GM18520 (cell line): ENCODE data around the gene ZDHHC16.
"Not testable (repeated sequence)": the region's sequence is repeated elsewhere in the genome, so short reads cannot be mapped to it uniquely, and the experiment has no call there.

Source experiments
- ATAC-seq: cut with Tn5 transposase; IDR thresholded peaks from one replicate; pipeline ENCODE4 v1.9.1; 2021; ENCODE audit not compliant: unreplicated experiment

The ZDHHC16 gene

GRCh38 chr10:97475936-97476594, 30.1 kb downstream of the ZDHHC16 start:
- ATAC-seq: no peak

DNA sequence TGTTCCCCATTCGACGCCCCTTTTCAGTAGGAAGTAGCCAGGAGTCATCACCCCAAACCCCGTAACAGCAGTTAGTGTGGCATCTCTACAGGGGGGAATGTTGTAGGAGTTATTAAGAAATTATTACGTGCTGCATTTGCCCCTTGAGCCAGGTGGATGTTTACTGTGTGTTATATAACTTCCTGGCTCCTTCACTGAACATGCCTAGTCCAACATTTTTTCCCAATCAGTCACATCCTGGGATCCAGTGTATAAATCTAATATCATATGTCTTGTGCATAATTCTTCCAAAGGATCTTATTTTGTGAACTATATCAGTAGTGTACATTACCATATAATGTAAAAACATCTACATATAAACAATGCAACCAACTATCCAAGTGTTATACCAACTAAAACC, 33.4 kb downstream of the ZDHHC16 start:
- ATAC-seq: not testable (repeated sequence)

DNA sequence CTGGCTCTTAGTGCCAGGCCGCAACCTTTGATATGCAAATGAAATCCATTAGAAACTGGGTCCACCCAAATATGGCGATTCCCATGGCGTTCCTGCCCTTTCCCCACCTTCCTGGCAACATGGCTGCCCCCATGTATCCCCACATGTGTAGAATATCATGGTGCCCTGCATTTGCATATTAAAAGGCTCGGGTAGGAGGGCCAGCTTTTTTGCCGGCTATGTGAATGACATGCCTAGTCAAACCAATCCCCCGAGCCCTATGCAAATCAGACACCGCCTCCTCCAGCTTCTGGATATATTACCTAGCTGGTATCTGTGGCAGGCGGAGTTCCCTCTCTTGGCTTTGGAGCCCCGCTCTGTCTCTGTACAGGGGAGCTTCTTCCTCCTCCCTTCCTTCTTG, 34.0 kb downstream of the ZDHHC16 start:
- ATAC-seq: no peak

GRCh38 chr10:97481071-97481470, 35.1 kb downstream of the ZDHHC16 start:
- no peak for ATAC-seq

DNA sequence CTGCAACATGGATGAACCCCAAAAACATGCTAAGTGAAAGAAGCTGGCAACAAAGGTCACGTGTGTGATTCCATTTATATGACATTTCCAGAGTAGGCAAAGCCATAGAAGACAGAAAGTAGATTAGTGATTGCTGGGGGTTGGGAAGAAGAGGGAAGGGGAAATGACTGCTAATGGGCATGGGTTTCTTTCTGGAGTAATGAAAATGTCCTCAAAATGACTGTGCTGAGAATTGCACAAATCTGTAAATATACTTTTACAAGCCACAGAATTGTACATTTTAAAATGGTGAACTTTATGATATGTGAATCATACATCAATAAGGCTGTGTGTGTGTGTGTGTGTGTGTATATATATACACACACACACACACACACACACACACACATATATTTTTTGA, 36.4 kb downstream of the ZDHHC16 start:
- no peak for ATAC-seq

DNA sequence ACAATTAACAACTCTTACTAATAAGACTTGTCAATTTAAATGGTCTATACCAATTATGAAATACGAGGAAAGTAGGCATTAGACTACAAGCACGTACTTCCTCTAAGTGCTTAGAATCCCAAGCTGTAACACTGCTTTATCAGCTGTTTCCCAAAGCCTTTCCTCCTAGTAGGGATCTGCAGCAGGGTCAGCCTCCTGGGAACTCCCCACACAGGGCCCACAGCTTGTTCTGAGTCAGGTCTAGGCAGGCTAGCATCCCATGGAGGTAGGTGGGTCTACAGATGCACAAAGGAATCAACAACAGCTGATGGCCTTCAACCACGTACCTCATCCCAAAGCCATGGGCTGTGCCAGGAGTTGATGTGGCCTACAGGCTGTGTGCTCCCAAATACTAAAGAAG, 37.5 kb downstream of the ZDHHC16 start:
- ATAC-seq: no peak

- no peak for ATAC-seq
Observed at GRCh38 chr10:97483921-97484320, 37.9 kb downstream of the ZDHHC16 start.

GRCh38 chr10:97485647-97486281, 39.8 kb downstream of the ZDHHC16 start:
- ATAC-seq: no peak

DNA sequence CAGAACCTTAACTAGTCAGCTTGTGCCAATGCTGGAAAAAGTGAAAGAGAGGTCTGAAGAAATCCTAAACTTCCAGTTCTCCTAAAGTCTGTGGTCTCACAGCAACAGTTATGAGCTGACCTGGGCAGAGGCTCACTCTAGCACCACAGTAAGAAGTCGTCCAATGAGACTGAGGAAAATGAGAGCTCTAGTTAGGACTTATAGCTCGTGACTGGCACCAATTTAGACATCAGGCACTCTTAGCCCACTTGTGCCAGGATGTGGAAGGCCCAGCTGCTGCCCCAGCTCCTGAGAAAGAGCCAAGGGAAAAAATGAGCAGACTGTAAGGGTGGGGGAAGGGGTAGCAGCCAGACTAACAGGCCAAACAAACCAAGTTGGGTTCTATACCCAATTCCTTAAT, 44.6 kb downstream of the ZDHHC16 start:
- no peak for ATAC-seq

- no peak for ATAC-seq
Observed at GRCh38 chr10:97494151-97494550, 48.2 kb downstream of the ZDHHC16 start.

DNA sequence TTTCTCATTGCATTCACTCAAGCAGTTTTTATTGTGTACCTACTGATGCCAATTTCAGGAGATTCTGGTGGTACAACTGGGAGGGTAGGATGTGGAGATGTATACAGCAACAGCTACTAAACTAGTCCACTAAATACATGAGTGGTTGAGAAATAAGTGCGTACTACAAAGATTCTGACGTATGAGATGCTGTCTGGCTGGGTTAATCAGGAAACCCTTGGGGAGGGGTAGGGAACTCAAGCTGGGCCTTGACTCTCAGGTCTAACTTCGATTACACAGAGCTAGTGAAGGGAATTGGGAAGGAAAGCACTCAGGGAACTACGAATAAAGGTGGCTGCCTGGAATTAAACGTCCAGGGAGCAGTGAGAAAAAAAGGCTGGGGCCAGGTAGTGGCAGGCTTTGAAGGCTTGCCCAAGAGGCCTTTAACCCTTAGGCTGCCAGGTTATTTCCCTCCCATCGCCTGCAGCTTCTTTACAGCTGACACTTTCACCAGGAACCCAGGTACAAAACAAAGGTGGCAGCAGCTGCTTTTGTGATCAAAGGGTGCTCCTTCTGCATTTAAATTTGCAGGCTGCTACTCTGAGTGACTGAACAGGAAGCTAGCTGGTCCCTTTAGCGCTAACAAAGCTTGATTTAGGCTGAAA, 49.0 kb downstream of the ZDHHC16 start:
- no peak for ATAC-seq

GRCh38 chr10:97497572-97498075, 51.6 kb downstream of the ZDHHC16 start:
- ATAC-seq: no peak

DNA sequence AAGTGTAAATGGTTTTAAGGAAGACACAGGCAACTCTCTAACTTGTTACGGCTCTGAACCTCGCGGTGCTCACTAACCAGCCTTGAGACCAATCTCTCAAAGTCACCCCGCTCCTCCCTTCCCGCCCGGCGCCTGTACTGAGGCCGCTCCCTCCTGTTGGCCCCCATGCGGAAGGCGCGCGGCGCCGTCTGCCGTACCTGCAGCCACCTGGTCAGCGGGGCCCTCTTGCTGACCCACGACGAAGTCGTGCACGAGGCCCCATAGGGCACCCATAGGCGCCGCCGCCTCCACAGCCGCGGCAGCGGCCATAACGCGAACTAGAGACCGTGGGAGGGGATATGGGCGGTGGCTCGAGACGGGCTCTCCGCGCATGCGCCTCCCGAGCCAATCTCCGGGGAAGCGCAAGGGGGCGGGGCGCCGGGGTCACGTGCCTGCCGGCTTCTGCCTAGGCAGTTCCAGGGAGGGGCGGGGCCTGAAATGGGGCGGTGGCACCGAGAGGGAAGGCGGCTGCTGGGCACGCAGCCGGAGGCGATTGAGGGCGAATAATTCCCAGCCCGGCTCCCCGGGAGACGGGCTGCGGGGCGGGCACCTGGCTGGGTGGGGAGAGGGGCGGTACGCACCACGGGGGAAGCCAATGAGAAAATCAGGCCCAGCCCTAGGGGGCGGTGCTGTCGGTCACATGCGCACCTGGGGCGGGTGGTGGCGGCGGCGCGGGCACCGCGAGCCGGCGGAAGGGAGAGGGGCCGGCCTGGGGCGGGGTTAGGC, 52.3 kb downstream of the ZDHHC16 start, which contains the start of gene MMS19:
Gene MMS19 (minus strand): TSS at position 347 of the 765 bp plus-strand sequence. CDS start 38 bp downstream, at position 309.
- peak; percentile 89 for ATAC-seq

DNA sequence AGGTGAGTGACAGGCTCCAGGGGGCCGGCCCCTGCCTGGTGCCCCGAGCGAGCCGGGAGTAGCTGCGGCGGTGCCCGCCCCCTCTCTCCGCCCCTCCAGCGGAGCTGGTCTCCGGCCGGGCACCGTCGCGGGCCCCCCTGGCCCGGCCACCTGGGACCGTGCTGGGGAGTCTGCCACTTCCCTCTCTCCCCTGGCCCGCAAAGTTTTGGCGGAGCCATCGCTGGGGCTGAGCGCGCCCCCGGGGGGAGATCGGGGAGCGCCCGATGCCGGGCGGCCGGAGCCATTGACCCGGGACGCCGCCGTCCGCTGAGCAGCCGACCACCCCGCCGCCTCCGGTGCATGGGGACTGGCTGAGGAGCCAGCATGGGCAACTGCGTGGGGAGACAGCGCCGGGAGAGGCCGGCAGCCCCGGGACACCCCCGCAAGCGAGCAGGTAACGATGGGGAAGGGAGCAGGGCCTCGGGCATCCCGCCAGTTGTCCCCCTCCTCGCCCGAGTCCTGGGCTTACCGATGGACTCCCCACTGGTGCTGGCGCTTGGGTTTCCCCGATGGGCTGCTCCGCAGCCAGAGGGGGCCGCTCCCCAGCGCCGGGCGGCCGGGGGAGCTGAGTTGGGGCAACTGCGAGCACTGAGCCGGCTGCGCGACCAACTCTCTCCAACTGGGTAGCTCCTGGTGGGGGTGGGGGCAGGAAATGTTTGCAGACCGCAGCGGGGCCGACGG, 53.0 kb downstream of the ZDHHC16 start, which contains the start of gene UBTD1:
Gene UBTD1 (plus strand): TSS at position 84 of the 720 bp plus-strand sequence. CDS start 280 bp downstream, at position 364.
- no peak for ATAC-seq

- no peak for ATAC-seq
Observed at GRCh38 chr10:97499561-97500296, 53.8 kb downstream of the ZDHHC16 start.

DNA sequence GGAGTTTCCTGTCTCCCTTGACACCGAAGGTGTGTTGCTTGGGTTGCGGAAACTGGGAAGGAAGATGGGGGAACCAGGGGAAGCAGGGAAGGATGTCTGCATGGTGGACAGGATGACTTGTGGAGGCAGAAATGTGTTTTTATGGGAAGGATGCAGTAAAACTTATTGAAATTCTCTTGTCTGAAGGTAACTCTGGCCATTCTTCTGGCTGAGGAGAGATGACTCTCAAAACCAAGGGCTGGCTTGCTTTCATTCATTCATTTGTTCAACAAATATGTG, 54.3 kb downstream of the ZDHHC16 start:
- no peak for ATAC-seq

- no peak for ATAC-seq
Observed at GRCh38 chr10:97502916-97503315, 56.9 kb downstream of the ZDHHC16 start.

GRCh38 chr10:97503406-97503805, 57.4 kb downstream of the ZDHHC16 start:
- no peak for ATAC-seq

GRCh38 chr10:97505152-97505551, 59.2 kb downstream of the ZDHHC16 start:
- ATAC-seq: no peak
